K562 (cell line): ENCODE measurements around the gene CREB5. TPM values are rescaled to one million over a fixed set of nuclear protein-coding genes. Genes with fewer than 3 reads are reported as not detected.

Source experiments
- CCNT2 ChIP-seq: IDR thresholded peaks from 2 replicates; pipeline ENCODE4 v1.6.1; 2011; ENCODE audit warnings: borderline replicate concordance, low read depth, mild to moderate bottlenecking, moderate library complexity, mixed read lengths, low read length; ENCODE audit not compliant: insufficient read length; ENCODE audit errors: extremely low read depth
- CEBPG ChIP-seq, 3 experiments: fragments of 200-800 bp in 1 of 3; sonication (Bioruptor generic) in 1 of 3; sonication (generic) in 1 of 3; formaldehyde crosslinking in 1 of 3; IDR thresholded peaks in 2 of 3; conservative IDR thresholded peaks in 1 of 3; 2 replicates each; pipeline versions ENCODE4 v1.6.1 to v1.8.0; 2016 to 2022; ENCODE audit warnings: missing compliant biosample characterization in 2 of 3, missing genetic modification characterization in 2 of 3, mild to moderate bottlenecking in 1 of 3, missing genetic modification reagents in 1 of 3
- HDAC3 ChIP-seq: fragments of 450-650 bp; IDR thresholded peaks from 2 replicates; pipeline ENCODE4 v1.6.1; 2018; ENCODE audit warnings: borderline replicate concordance, mild to moderate bottlenecking, moderate library complexity; ENCODE audit not compliant: partially characterized antibody
- MNT ChIP-seq, 2 experiments: fragments of 450-650 bp; conservative IDR thresholded peaks; 2 replicates each; pipeline ENCODE4 v1.6.1; 2017; ENCODE audit warnings: mild to moderate bottlenecking in 2 of 2, moderate library complexity in 2 of 2
- NR0B1 ChIP-seq: fragments of 450-650 bp; IDR thresholded peaks from one replicate; pipeline ENCODE4 v1.6.1; 2018; ENCODE audit warnings: mild to moderate bottlenecking, moderate library complexity; ENCODE audit not compliant: partially characterized antibody
- PCBP2 ChIP-seq: fragments of 200-400 bp; formaldehyde crosslinking; IDR thresholded peaks from 2 replicates; pipeline ENCODE4 v1.6.1; 2018; ENCODE audit warnings: low read length, low read depth, mild to moderate bottlenecking, moderate library complexity; ENCODE audit not compliant: poor library complexity, severe bottlenecking
- RBM39 ChIP-seq: fragments of 200-400 bp; formaldehyde crosslinking; optimal IDR thresholded peaks from 2 replicates; pipeline ENCODE3; 2018; ENCODE audit warnings: low read depth, low read length
- SMAD1 ChIP-seq: fragments of 150-350 bp; IDR thresholded peaks from 2 replicates; pipeline ENCODE4 v1.6.1; 2014; ENCODE audit warnings: low read length, low read depth; ENCODE audit not compliant: partially characterized antibody
- ZBTB12 ChIP-seq: fragments of 250-450 bp; sonication (Bioruptor Pico); IDR thresholded peaks from 2 replicates; pipeline ENCODE4 v1.4.0; 2020
- ZBTB49 ChIP-seq: sonication (generic); formaldehyde crosslinking; IDR thresholded peaks from 2 replicates; pipeline ENCODE4 v1.8.0; 2022; ENCODE audit warnings: missing genetic modification reagents, mild to moderate bottlenecking, borderline replicate concordance
- polyA plus RNA-seq, 8 experiments: library from polyadenylated mRNA; depleted of rRNA in 4 of 8; stranded (reverse) in 5 of 8; unstranded in 3 of 8; fragments of >200 nt; fragmentation: Nextera tagmentation in 2 of 8; fragmentation: Illumina TruSeq in 1 of 8; extraction: Ambion mirVana in 2 of 8; extraction: Trizol in 1 of 8; gene quantifications; 2 replicates each; pipeline versions ENCODE4 v1.2.1 to v1.2.3, GENCODE V29; 2011 to 2014; ENCODE audit warnings: inconsistent platforms in 1 of 8, missing spikeins in 1 of 8
- total RNA-seq, 7 experiments: library from RNA; depleted of rRNA in 6 of 7; stranded (reverse); fragments of >200 nt in 6 of 7; fragmentation: Illumina TruSeq in 2 of 7; extraction: Trizol in 2 of 7; gene quantifications; 2 replicates each; pipeline versions ENCODE4 v1.2.1 to v1.2.3, GENCODE V29; 2011 to 2021; ENCODE audit warnings: low replicate concordance in 1 of 7

CREB5 gene
- total and polyA plus RNA-seq, 9 of the 15 experiments (the other 6 are each of a cell fraction or from before 2014, with no cell fraction given) = 0.33 to 6.4 (median 1.8) TPM

GRCh38 chr7:28654110-28654509 is 241.8 kb downstream of the CREB5 start (continued):
- TF ChIP-seq RBM39 (no peak), SMAD1 (no peak), MNT (conservative IDR thresholded peaks at IDR 0.05) (no peak), NR0B1 (no peak), ZBTB49 (CRISPR knock-in tag) (no peak), CCNT2 (no peak), HDAC3 (no peak), CEBPG (CRISPR knock-in tag; IDR thresholded peaks at IDR 0.05) (no peak), CEBPG (tag; conservative IDR thresholded peaks at IDR 0.05 in 1 of 2, IDR thresholded peaks at IDR 0.05 in 1 of 2) (no peak), ZBTB12 (CRISPR knock-in tag) (no peak), PCBP2 (no peak)
- TF ChIP-seq, all 486 proteins: peak for 0
